HEK293 (cell line): ENCODE results near the gene BLOC1S5.

Source experiments
- CTCF ChIA-PET: fragments of 350-600 bp; formaldehyde crosslinking; extraction: SDS; loops from one replicate; lab custom pipeline; 2021; ENCODE audit warnings: antibody characterized with exemption; lab: Yijun Ruan, JAX
- POLR2A ChIA-PET: fragments of 300-600 bp; formaldehyde crosslinking; extraction: SDS; loops from one replicate; lab custom pipeline; 2020; ENCODE audit warnings: antibody characterized with exemption, inconsistent platforms; lab: Yijun Ruan, JAX
- H3K27ac ChIP-seq: fragments of 200-500 bp; sonication (Bioruptor generic); 2 replicates; pipeline ENCODE4 v1.5.1; 2014; ENCODE audit warnings: low read depth, low read length, control low read depth, inconsistent platforms; ENCODE audit errors: extremely low read depth
- H3K36me3 ChIP-seq, 2 experiments: fragments of 200-500 bp in 1 of 2; sonication (Bioruptor generic) in 1 of 2; 1 replicate in 1 of 2; 2 replicates in 1 of 2; pipeline ENCODE4 v1.5.1; 2014 to 2017; ENCODE audit warnings: inconsistent platforms in 2 of 2, low read length in 2 of 2; ENCODE audit not compliant: control insufficient read depth in 2 of 2, insufficient read depth in 1 of 2
- H3K4me1 ChIP-seq: fragments of 200-500 bp; sonication (Bioruptor generic); 2 replicates; pipeline ENCODE4 v1.5.1; 2014; ENCODE audit warnings: mild to moderate bottlenecking, low read length, inconsistent platforms; ENCODE audit not compliant: control insufficient read depth, insufficient read depth
- H3K4me3 ChIP-seq: 2 replicates; pipeline ENCODE4 v1.5.1; 2011; ENCODE audit warnings: low read depth, mild to moderate bottlenecking, control low read depth, low read length, moderate library complexity
- H3K9me3 ChIP-seq: fragments of 200-500 bp; sonication (Bioruptor generic); 2 replicates; pipeline ENCODE4 v1.5.1; 2014; ENCODE audit warnings: low read depth, low read length, inconsistent platforms; ENCODE audit not compliant: control insufficient read depth, insufficient read depth
- GLIS1 ChIP-seq: fragments of 450-650 bp; formaldehyde crosslinking; IDR thresholded peaks from 2 replicates; pipeline ENCODE4 v1.5.1; 2016; ENCODE audit warnings: missing biosample characterization, missing genetic modification characterization
- GLIS2 ChIP-seq: fragments of 450-650 bp; formaldehyde crosslinking; IDR thresholded peaks from 2 replicates; pipeline ENCODE4 v1.5.1; 2016; ENCODE audit warnings: missing biosample characterization, missing genetic modification characterization
- HOXC10 ChIP-seq: sonication (generic); formaldehyde crosslinking; IDR thresholded peaks from 2 replicates; pipeline ENCODE4 v1.8.1; 2023; ENCODE audit warnings: mild to moderate bottlenecking, missing genetic modification reagents
- SALL2 ChIP-seq: fragments of 450-650 bp; formaldehyde crosslinking; IDR thresholded peaks from 2 replicates; pipeline ENCODE4 v1.5.0; 2017; ENCODE audit warnings: missing biosample characterization, mild to moderate bottlenecking, missing genetic modification characterization, borderline replicate concordance
- YY1 ChIP-seq: fragments of 450-650 bp; formaldehyde crosslinking; IDR thresholded peaks from 2 replicates; pipeline ENCODE4 v1.5.1; 2018; ENCODE audit warnings: missing biosample characterization, missing genetic modification characterization
- ZBTB17 ChIP-seq: fragments of 450-650 bp; formaldehyde crosslinking; IDR thresholded peaks from 2 replicates; pipeline ENCODE4 v1.5.1; 2016; ENCODE audit warnings: missing biosample characterization, missing genetic modification characterization
- ZFP37 ChIP-seq: fragments of 450-650 bp; formaldehyde crosslinking; IDR thresholded peaks from 2 replicates; pipeline ENCODE4 v1.5.1; 2016; ENCODE audit warnings: missing biosample characterization, missing genetic modification characterization
- ZFP69B ChIP-seq: fragments of 450-650 bp; formaldehyde crosslinking; IDR thresholded peaks from 2 replicates; pipeline ENCODE4 v1.5.1; 2016; ENCODE audit warnings: missing biosample characterization, missing genetic modification characterization
- ZNF121 ChIP-seq: fragments of 450-650 bp; formaldehyde crosslinking; IDR thresholded peaks from 2 replicates; pipeline ENCODE4 v1.5.1; 2016; ENCODE audit warnings: missing biosample characterization, missing genetic modification characterization
- ZNF239 ChIP-seq: fragments of 450-650 bp; formaldehyde crosslinking; IDR thresholded peaks from 2 replicates; pipeline ENCODE4 v1.5.1; 2016; ENCODE audit warnings: missing biosample characterization, missing genetic modification characterization
- ZNF266 ChIP-seq: fragments of 450-650 bp; formaldehyde crosslinking; IDR thresholded peaks from 2 replicates; pipeline ENCODE4 v1.5.1; 2016; ENCODE audit warnings: missing biosample characterization, missing genetic modification characterization, low read depth
- ZNF560 ChIP-seq: fragments of 450-650 bp; formaldehyde crosslinking; IDR thresholded peaks from 2 replicates; pipeline ENCODE4 v1.5.1; 2017; ENCODE audit warnings: missing biosample characterization, missing genetic modification characterization, borderline replicate concordance
- ZNF571 ChIP-seq: fragments of 450-650 bp; formaldehyde crosslinking; IDR thresholded peaks from 2 replicates; pipeline ENCODE4 v1.5.0; 2017; ENCODE audit warnings: missing biosample characterization, missing genetic modification characterization
- ZNF600 ChIP-seq: fragments of 450-650 bp; formaldehyde crosslinking; IDR thresholded peaks from 2 replicates; pipeline ENCODE4 v1.5.1; 2016; ENCODE audit warnings: missing biosample characterization, missing genetic modification characterization
- ZNF610 ChIP-seq: fragments of 450-650 bp; formaldehyde crosslinking; IDR thresholded peaks from 2 replicates; pipeline ENCODE4 v1.5.1; 2016; ENCODE audit warnings: missing biosample characterization, missing genetic modification characterization, borderline replicate concordance
- ZNF629 ChIP-seq: fragments of 450-650 bp; formaldehyde crosslinking; IDR thresholded peaks from 2 replicates; pipeline ENCODE4 v1.5.1; 2017; ENCODE audit warnings: missing biosample characterization, missing genetic modification characterization
- ZNF654 ChIP-seq: fragments of 450-650 bp; formaldehyde crosslinking; IDR thresholded peaks from 2 replicates; pipeline ENCODE4 v1.5.1; 2016; ENCODE audit warnings: low read depth, missing biosample characterization, missing genetic modification characterization
- TF ChIP-seq, protein P1 (sequence below): fragments of 450-650 bp; IDR thresholded peaks from 2 replicates; pipeline ENCODE4 v1.5.1; 2018; ENCODE audit warnings: missing biosample characterization, mild to moderate bottlenecking, missing genetic modification characterization
- TF ChIP-seq, protein P2 (sequence below): fragments of 450-650 bp; formaldehyde crosslinking; IDR thresholded peaks from 2 replicates; pipeline ENCODE4 v1.5.1; 2017; ENCODE audit warnings: missing biosample characterization, missing genetic modification characterization
- TF ChIP-seq, protein P3 (sequence below): fragments of 450-650 bp; formaldehyde crosslinking; IDR thresholded peaks from 2 replicates; pipeline ENCODE4 v1.5.1; 2016; ENCODE audit warnings: missing biosample characterization, missing genetic modification characterization
- TF ChIP-seq, protein P4 (sequence below): fragments of 450-650 bp; formaldehyde crosslinking; IDR thresholded peaks from 2 replicates; pipeline ENCODE4 v1.5.1; 2016; ENCODE audit warnings: missing biosample characterization, missing genetic modification characterization

The BLOC1S5 gene

DNA sequence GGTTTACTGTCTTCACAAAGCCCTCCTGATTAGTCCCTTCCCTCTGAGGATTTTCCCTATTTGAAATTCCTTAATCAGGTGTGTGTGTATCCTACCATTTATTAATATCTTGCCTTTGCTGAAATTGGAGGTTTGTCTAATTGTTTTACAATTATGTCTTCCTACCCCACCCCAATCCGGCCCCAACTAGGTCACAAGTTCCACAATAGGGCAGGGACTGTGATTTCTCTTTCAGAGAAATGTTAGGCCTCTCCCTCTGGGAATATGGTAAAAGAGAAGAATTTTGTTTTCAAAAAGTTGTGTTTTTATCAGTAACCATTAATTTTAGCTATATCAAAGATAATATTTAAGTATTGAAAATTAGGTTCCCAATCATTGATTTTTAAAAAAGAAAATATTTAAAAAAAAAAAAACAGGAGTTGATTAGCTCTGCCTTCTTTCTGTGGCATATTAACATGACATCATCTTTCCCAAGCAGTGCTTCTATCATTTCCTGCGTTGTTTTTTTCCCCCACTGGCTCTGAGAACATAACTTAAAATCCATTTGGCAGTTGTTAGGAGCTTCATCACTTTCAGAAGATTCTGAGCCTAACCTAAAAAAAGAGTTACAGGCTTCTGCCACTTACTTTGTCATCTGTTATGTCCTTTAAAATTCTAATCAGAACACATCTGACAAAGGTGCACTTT is 36.1 kb downstream of the BLOC1S5 start (continued):
- no peak for TF ChIP-seq HOXC10 (CRISPR knock-in tag)
- no peak for TF ChIP-seq ZNF654 (tag by site-specific recombination)
- no peak for TF ChIP-seq SALL2
- TF ChIP-seq GLIS2 (tag by site-specific recombination) = no peak
- TF ChIP-seq ZBTB17 (tag by site-specific recombination) = peak; percentile 70
- no peak for TF ChIP-seq ZNF239 (tag by site-specific recombination)
- TF ChIP-seq ZNF266 (tag by site-specific recombination) = no peak
- peak; percentile 53; the same call in 1 of the 2 replicates for TF ChIP-seq ZNF629 (tag by site-specific recombination)
- TF ChIP-seq, all 188 proteins: peak for 5

DNA sequence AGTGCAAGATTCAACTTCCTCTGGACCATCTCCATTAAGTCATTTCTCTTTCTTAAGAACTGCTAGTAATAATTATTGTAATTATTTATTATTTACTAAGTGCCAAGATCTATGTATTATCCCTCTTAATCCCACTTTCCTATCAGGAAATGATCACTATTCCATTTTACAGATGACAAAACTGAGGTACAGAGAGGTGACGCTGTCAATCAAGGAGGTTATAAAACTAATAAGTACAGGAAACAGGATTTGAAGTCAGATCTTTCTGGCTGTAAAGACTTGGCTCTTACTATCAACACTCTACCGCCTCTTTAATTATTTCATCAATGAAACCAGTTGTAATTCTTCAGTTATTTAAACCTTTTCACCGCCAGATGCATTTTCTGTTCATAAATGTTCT is 37.4 kb downstream of the BLOC1S5 start:
- TF ChIP-seq ZNF560 (tag by site-specific recombination) (no peak), YY1 (tag by site-specific recombination) (no peak), ZFP37 (tag by site-specific recombination) (no peak), ZNF121 (tag by site-specific recombination) (no peak), ZNF610 (tag by site-specific recombination) (no peak), GLIS1 (no peak), HOXC10 (CRISPR knock-in tag) (no peak), ZFP69B (no peak), ZNF600 (tag by site-specific recombination) (no peak), SALL2 (no peak), ZNF571 (tag by site-specific recombination) (no peak)
- TF ChIP-seq, protein P1, sequence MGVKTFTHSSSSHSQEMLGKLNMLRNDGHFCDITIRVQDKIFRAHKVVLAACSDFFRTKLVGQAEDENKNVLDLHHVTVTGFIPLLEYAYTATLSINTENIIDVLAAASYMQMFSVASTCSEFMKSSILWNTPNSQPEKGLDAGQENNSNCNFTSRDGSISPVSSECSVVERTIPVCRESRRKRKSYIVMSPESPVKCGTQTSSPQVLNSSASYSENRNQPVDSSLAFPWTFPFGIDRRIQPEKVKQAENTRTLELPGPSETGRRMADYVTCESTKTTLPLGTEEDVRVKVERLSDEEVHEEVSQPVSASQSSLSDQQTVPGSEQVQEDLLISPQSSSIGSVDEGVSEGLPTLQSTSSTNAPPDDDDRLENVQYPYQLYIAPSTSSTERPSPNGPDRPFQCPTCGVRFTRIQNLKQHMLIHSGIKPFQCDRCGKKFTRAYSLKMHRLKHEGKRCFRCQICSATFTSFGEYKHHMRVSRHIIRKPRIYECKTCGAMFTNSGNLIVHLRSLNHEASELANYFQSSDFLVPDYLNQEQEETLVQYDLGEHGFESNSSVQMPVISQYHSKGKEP = no peak
- TF ChIP-seq, protein P2, sequence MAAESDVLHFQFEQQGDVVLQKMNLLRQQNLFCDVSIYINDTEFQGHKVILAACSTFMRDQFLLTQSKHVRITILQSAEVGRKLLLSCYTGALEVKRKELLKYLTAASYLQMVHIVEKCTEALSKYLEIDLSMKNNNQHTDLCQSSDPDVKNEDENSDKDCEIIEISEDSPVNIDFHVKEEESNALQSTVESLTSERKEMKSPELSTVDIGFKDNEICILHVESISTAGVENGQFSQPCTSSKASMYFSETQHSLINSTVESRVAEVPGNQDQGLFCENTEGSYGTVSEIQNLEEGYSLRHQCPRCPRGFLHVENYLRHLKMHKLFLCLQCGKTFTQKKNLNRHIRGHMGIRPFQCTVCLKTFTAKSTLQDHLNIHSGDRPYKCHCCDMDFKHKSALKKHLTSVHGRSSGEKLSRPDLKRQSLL (tag by site-specific recombination) = no peak
- TF ChIP-seq, protein P3, sequence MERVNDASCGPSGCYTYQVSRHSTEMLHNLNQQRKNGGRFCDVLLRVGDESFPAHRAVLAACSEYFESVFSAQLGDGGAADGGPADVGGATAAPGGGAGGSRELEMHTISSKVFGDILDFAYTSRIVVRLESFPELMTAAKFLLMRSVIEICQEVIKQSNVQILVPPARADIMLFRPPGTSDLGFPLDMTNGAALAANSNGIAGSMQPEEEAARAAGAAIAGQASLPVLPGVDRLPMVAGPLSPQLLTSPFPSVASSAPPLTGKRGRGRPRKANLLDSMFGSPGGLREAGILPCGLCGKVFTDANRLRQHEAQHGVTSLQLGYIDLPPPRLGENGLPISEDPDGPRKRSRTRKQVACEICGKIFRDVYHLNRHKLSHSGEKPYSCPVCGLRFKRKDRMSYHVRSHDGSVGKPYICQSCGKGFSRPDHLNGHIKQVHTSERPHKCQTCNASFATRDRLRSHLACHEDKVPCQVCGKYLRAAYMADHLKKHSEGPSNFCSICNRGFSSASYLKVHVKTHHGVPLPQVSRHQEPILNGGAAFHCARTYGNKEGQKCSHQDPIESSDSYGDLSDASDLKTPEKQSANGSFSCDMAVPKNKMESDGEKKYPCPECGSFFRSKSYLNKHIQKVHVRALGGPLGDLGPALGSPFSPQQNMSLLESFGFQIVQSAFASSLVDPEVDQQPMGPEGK = no peak
- TF ChIP-seq, protein P4, sequence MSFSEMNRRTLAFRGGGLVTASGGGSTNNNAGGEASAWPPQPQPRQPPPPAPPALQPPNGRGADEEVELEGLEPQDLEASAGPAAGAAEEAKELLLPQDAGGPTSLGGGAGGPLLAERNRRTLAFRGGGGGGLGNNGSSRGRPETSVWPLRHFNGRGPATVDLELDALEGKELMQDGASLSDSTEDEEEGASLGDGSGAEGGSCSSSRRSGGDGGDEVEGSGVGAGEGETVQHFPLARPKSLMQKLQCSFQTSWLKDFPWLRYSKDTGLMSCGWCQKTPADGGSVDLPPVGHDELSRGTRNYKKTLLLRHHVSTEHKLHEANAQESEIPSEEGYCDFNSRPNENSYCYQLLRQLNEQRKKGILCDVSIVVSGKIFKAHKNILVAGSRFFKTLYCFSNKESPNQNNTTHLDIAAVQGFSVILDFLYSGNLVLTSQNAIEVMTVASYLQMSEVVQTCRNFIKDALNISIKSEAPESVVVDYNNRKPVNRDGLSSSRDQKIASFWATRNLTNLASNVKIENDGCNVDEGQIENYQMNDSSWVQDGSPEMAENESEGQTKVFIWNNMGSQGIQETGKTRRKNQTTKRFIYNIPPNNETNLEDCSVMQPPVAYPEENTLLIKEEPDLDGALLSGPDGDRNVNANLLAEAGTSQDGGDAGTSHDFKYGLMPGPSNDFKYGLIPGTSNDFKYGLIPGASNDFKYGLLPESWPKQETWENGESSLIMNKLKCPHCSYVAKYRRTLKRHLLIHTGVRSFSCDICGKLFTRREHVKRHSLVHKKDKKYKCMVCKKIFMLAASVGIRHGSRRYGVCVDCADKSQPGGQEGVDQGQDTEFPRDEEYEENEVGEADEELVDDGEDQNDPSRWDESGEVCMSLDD = no peak
- ChIA-PET CTCF (no interaction called here), POLR2A (no interaction called here)
- Histone ChIP-seq H3K27ac (no peak overlapping the region), H3K4me3 (no peak overlapping the region), H3K36me3 (no peaks in the 10 kb centered on the region), H3K9me3 (no peaks in the 10 kb centered on the region), H3K4me1 (peaks cover 8% of the 10 kb centered on the region)
